Neuronal stem cell (in vitro differentiated cells): Measurements from ENCODE around the gene IDH2.
A peak's percentile ranks its signal among the peaks of the same experiment; 100 is the strongest.

Experiments
- DNase-seq: peaks from one replicate; pipeline ENCODE4 v3.0.0-alpha.2; 2013; ENCODE audit warnings: low spot score
- H2AFZ ChIP-seq: one replicate; pipeline ENCODE4 v1.6.1; 2013; ENCODE audit warnings: mild to moderate bottlenecking, low read length, inconsistent platforms
- H2AK5ac ChIP-seq: 2 replicates; pipeline ENCODE4 v1.6.1; 2013; ENCODE audit warnings: low read depth, mild to moderate bottlenecking, inconsistent platforms, low read length, moderate library complexity, mixed read lengths
- H2BK120ac ChIP-seq: 2 replicates; pipeline ENCODE4 v1.6.1; 2013; ENCODE audit warnings: low read depth, mild to moderate bottlenecking, inconsistent platforms, low read length, moderate library complexity, mixed read lengths
- H2BK12ac ChIP-seq: one replicate; pipeline ENCODE4 v1.6.1; 2013; ENCODE audit warnings: low read length, inconsistent platforms
- H2BK15ac ChIP-seq: 2 replicates; pipeline ENCODE4 v1.6.1; 2013; ENCODE audit warnings: mild to moderate bottlenecking, low read length, inconsistent platforms, mixed read lengths
- H2BK5ac ChIP-seq: one replicate; pipeline ENCODE4 v1.6.1; 2013; ENCODE audit warnings: inconsistent platforms, mild to moderate bottlenecking, low read length, moderate library complexity
- H3K14ac ChIP-seq: one replicate; pipeline ENCODE4 v1.6.1; 2013; ENCODE audit warnings: low read length, inconsistent platforms
- H3K18ac ChIP-seq: 2 replicates; pipeline ENCODE4 v1.6.1; 2013; ENCODE audit warnings: low read length, inconsistent platforms
- H3K23ac ChIP-seq: 2 replicates; pipeline ENCODE4 v1.6.1; 2013; ENCODE audit warnings: low read depth, mild to moderate bottlenecking, mixed read lengths, low read length, inconsistent platforms; ENCODE audit not compliant: poor library complexity
- H3K27ac ChIP-seq: replicated peaks from 3 replicates; pipeline ENCODE4 v1.5.1; 2013; ENCODE audit warnings: low read length, inconsistent platforms
- H3K27me3 ChIP-seq, 3 experiments: 2 replicates each; pipeline ENCODE4 v1.6.1; 2013; ENCODE audit warnings: low read length in 3 of 3, mild to moderate bottlenecking in 2 of 3, inconsistent platforms in 1 of 3, low read depth in 1 of 3, mixed read lengths in 1 of 3, moderate library complexity in 1 of 3; ENCODE audit not compliant: control insufficient read depth in 3 of 3, insufficient read depth in 3 of 3
- H3K36me3 ChIP-seq, 2 donors: replicated peaks in 1 of 2; 2 replicates each; pipeline ENCODE4 v1.6.1; 2013; ENCODE audit warnings: low read length in 2 of 2; ENCODE audit not compliant: control insufficient read depth in 2 of 2, insufficient read depth in 2 of 2
- H3K4ac ChIP-seq: 2 replicates; pipeline ENCODE4 v1.6.1; 2013; ENCODE audit warnings: inconsistent platforms, mild to moderate bottlenecking, low read length, moderate library complexity
- H3K4me1 ChIP-seq, 2 donors: 1 replicate in 1 of 2; 2 replicates in 1 of 2; pipeline ENCODE4 v1.6.1; 2013; ENCODE audit warnings: low read length in 2 of 2, low read depth in 1 of 2; ENCODE audit not compliant: control insufficient read depth in 2 of 2, insufficient read depth in 1 of 2
- H3K4me2 ChIP-seq: one replicate; pipeline ENCODE4 v1.6.1; 2013; ENCODE audit warnings: mild to moderate bottlenecking, low read length, inconsistent platforms; ENCODE audit not compliant: insufficient read depth, poor library complexity, severe bottlenecking
- H3K4me3 ChIP-seq, 2 donors: 2 replicates each; pipeline ENCODE4 v1.5.1; 2013; ENCODE audit warnings: low read length in 2 of 2, mild to moderate bottlenecking in 2 of 2, inconsistent platforms in 1 of 2, moderate library complexity in 1 of 2
- H3K79me1 ChIP-seq: one replicate; pipeline ENCODE4 v1.6.1; 2013; ENCODE audit warnings: low read depth, mild to moderate bottlenecking, inconsistent platforms, low read length, moderate library complexity
- H3K9ac ChIP-seq: one replicate; pipeline ENCODE4 v1.6.1; 2013; ENCODE audit warnings: mild to moderate bottlenecking, low read depth, low read length, inconsistent platforms; ENCODE audit not compliant: poor library complexity
- H3K9me3 ChIP-seq, 2 donors: replicated peaks in 1 of 2; 2 replicates each; pipeline versions ENCODE3 to v1.6.1; 2013; ENCODE audit warnings: low read length in 2 of 2, mild to moderate bottlenecking in 2 of 2, inconsistent platforms in 1 of 2, low read depth in 1 of 2, mixed read lengths in 1 of 2, moderate library complexity in 1 of 2; ENCODE audit not compliant: control insufficient read depth in 2 of 2, insufficient read depth in 1 of 2
- H4K8ac ChIP-seq: one replicate; pipeline ENCODE4 v1.6.1; 2013; ENCODE audit warnings: low read depth, mild to moderate bottlenecking, inconsistent platforms, low read length, moderate library complexity
- H4K91ac ChIP-seq: one replicate; pipeline ENCODE4 v1.6.1; 2013; ENCODE audit warnings: low read length, low read depth, mild to moderate bottlenecking, inconsistent platforms; ENCODE audit not compliant: poor library complexity
- WGBS, 2 donors: extraction: QIAGEN DNeasy Blood & Tissue Kit; methylation state at CpG; one replicate each; pipeline ENCODE4 v1.1.7; 2013; ENCODE audit warnings: missing lambda C conversion rate in 2 of 2, mixed read lengths in 1 of 2; ENCODE audit not compliant: insufficient read length in 2 of 2, insufficient replicate concordance in 1 of 2; ENCODE audit errors: extremely low coverage in 2 of 2; 5-methylcytosine and 5-hydroxymethylcytosine counted together

IDH2 gene

GRCh38 chr15:90062973-90063769 is 39.1 kb downstream of the IDH2 start:
- no CpG with 5 or more reads among the region's 20 CpGs for WGBS, 2 donors
- Histone ChIP-seq H3K4me2 (no peak overlapping the region), H2AK5ac (peak overlapping the region; percentile 99), H3K4me1 (peaks cover 30 to 37% of the 10 kb centered on the region in 2 donors), H2BK15ac (peak overlapping the region; percentile 11), H2BK5ac (peak overlapping the region; percentile 83), H3K9ac (peak overlapping the region; percentile 3), H3K79me1 (peaks cover 23% of the 10 kb centered on the region), H2BK120ac (peak overlapping the region; percentile 97), H3K27me3 (no peaks in the 10 kb centered on the region), H2AFZ (no peak overlapping the region), H3K4ac (peak overlapping the region; percentile 70), H2BK12ac (no peak overlapping the region), H4K91ac (no peak overlapping the region), H3K4me3 (no peak overlapping the region), H4K8ac (no peak overlapping the region), H3K27ac (peak overlapping the region; percentile 62), H3K36me3 (peaks cover 9 to 14% of the 10 kb centered on the region in 2 donors), H3K18ac (peak overlapping the region; percentile 94), H3K23ac (peak overlapping the region; percentile 68), H3K9me3 (peaks cover 0 to 3% of the 10 kb centered on the region in 2 donors), H3K14ac (peak overlapping the region; percentile 85)
- DNase-seq = no peak

GRCh38 chr15:90062462-90062932 is 39.8 kb downstream of the IDH2 start:
- no CpG with 5 or more reads among the region's 16 CpGs for WGBS, 2 donors
- peak overlapping the region; percentile 99 for H2AK5ac ChIP-seq
- peak overlapping the region; percentile 11 for H2BK15ac ChIP-seq
- H3K27me3 ChIP-seq = no peaks in the 10 kb centered on the region
- H2BK5ac ChIP-seq = peak overlapping the region; percentile 83
- H3K9me3 ChIP-seq = peaks cover 0 to 3% of the 10 kb centered on the region in 2 donors
- peak overlapping the region; percentile 97 for H2BK12ac ChIP-seq
- H3K4me1 ChIP-seq = peaks cover 30 to 37% of the 10 kb centered on the region in 2 donors
- H2BK120ac ChIP-seq = peak overlapping the region; percentile 97
- peaks cover 2 to 8% of the 10 kb centered on the region in 2 donors for H3K36me3 ChIP-seq
- peak overlapping the region; percentile 94 for H3K18ac ChIP-seq
- no peak for DNase-seq
- peak overlapping the region; percentile 68 for H2AFZ ChIP-seq
- peak overlapping the region; percentile 83 for H3K14ac ChIP-seq
- H3K27ac ChIP-seq = peak overlapping the region; percentile 62
- no peak overlapping the region for H3K23ac ChIP-seq
- peak overlapping the region; percentile 89 for H4K91ac ChIP-seq
- peak overlapping the region; percentile 63 for H3K9ac ChIP-seq
- H3K4me2 ChIP-seq = no peak overlapping the region
- no peak overlapping the region for H3K4me3 ChIP-seq
- peaks cover 24% of the 10 kb centered on the region for H3K79me1 ChIP-seq
- H4K8ac ChIP-seq = peak overlapping the region; percentile 66
- peak overlapping the region; percentile 81 for H3K4ac ChIP-seq

GRCh38 chr15:90062023-90062442 is 40.2 kb downstream of the IDH2 start:
- H3K36me3 ChIP-seq = peaks cover 2 to 3% of the 10 kb centered on the region in 2 donors
- H3K9me3 ChIP-seq = peaks cover 0 to 3% of the 10 kb centered on the region in 2 donors
- H2BK5ac ChIP-seq = peak overlapping the region; percentile 83
- peak overlapping the region; percentile 68 for H2AFZ ChIP-seq
- peak overlapping the region; percentile 81 for H3K4ac ChIP-seq
- H3K9ac ChIP-seq = peak overlapping the region; percentile 78
- peak overlapping the region; percentile 89 for H4K91ac ChIP-seq
- DNase-seq = peak; percentile 52
- H3K4me1 ChIP-seq = peaks cover 30 to 37% of the 10 kb centered on the region in 2 donors
- H3K27me3 ChIP-seq = no peaks in the 10 kb centered on the region
- peak overlapping the region; percentile 66 for H4K8ac ChIP-seq
- H3K27ac ChIP-seq = peak overlapping the region; percentile 62
- H3K4me3 ChIP-seq = no peak overlapping the region
- H3K14ac ChIP-seq = peak overlapping the region; percentile 83
- no CpG with 5 or more reads among the region's 8 CpGs for WGBS, 2 donors
- peak overlapping the region; percentile 97 for H2BK12ac ChIP-seq
- H3K4me2 ChIP-seq = no peak overlapping the region
- no peak overlapping the region for H3K23ac ChIP-seq
- peaks cover 21% of the 10 kb centered on the region for H3K79me1 ChIP-seq
- H2BK120ac ChIP-seq = peak overlapping the region; percentile 97
- H3K18ac ChIP-seq = peak overlapping the region; percentile 94
- peak overlapping the region; percentile 99 for H2AK5ac ChIP-seq
- H2BK15ac ChIP-seq = peak overlapping the region; percentile 11

- H4K8ac ChIP-seq = no peak overlapping the region
- peak overlapping the region; percentile 42 for H3K18ac ChIP-seq
- no peak overlapping the region for H3K4me2 ChIP-seq
- H3K79me1 ChIP-seq = peaks cover 21% of the 10 kb centered on the region
- H2BK5ac ChIP-seq = no peak overlapping the region
- peaks cover 30 to 38% of the 10 kb centered on the region in 2 donors for H3K4me1 ChIP-seq
- H2BK12ac ChIP-seq = no peak overlapping the region
- no peak overlapping the region for H3K23ac ChIP-seq
- peak overlapping the region; percentile 3 for H2AK5ac ChIP-seq
- H4K91ac ChIP-seq = no peak overlapping the region
- no peak for DNase-seq
- H3K4me3 ChIP-seq = no peak overlapping the region
- no CpG with 5 or more reads among the region's 3 CpGs for WGBS, 2 donors
- H2BK120ac ChIP-seq = no peak overlapping the region
- no peak overlapping the region for H3K4ac ChIP-seq
- H3K9me3 ChIP-seq = peaks cover 0 to 3% of the 10 kb centered on the region in 2 donors
- no peak overlapping the region for H2AFZ ChIP-seq
- H3K9ac ChIP-seq = no peak overlapping the region
- peak overlapping the region; percentile 62 for H2BK15ac ChIP-seq
- H3K27me3 ChIP-seq = no peaks in the 10 kb centered on the region
- no peak overlapping the region for H3K14ac ChIP-seq
- H3K36me3 ChIP-seq = no peaks in the 10 kb centered on the region
- peak overlapping the region; percentile 34 for H3K27ac ChIP-seq
These were observed 41.5 kb downstream of the IDH2 start for GRCh38 chr15:90060797-90061196.
